SIG-M5 (cell line): Measurements from ENCODE around the gene NACC2.

Experiments
- DNase-seq: peaks from one replicate; lab custom pipeline; 2025; lab: John Stamatoyannopoulos, UW

Gene NACC2

GRCh38 chr9:135992486-135993408, 102.3 kb downstream of the NACC2 start:
- no peak for DNase-seq

DNA sequence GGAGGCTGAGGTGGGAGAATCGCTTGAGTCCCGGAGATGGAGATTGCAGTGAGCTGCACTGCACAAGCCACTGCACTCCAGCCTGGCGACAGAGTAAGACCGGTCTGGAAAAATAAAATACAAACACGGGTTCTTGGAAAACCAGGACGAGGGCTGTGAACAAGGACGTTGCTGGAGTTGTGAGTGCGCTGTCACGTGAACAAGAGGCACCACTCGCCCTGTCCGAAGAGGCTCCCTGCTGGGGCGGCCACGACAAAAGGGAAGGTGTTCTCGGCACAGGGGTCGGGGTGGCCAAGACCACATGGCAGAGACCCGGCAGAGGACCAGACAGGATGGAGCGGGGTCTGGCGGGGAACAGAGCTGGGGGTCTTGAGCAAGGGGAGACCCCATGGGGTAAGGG, 103.3 kb downstream of the NACC2 start:
- DNase-seq, result no peak

DNA sequence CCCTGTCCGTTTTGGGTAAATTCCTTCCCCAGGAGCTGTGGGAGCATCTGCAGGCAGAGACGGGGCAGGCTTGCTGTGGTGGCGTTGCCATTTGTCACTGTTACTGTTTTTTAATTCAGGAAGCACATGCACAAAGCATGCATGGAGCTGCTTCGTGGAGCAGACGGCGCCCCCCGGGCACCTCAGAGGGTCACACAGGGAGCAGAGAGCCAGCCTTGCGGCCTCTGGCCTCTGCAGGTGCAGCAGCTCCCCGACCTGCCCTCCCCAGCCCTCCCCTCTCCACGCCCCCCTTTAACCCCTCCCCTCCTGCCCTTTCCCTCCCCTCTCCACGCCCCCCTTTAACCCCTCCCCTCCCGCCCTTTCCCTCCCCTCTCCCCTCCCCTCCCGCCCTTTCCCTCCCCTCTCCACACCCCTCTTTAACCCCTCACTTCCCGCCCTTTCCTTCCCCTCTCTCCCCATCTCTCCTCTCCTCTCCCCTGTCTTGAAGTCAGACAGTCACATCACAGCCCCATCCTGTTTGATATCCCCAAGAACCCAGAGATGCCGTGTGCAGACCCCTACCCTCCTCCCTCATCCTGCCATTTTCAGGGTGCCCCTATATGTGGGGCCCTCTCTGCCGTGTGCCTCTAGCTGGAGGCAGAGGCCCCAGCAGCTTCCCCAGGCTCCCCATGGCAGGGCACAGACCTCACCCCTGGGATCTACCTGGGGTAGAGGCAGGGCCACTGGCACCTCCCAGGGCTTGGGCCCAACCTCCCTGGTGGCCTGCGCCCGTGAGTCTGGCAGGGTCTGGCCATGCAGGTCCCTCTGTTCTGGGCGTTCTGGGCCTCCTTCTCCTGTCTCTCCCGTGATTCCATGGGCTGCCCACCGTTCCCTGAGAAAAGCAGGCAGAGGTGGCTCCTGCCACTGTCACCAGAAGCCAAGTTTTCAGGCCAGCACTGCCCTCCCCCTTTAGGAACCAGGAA, 104.3 kb downstream of the NACC2 start:
- no peak for DNase-seq

- DNase-seq, result no peak
Observed at GRCh38 chr9:135989722-135990467, 105.2 kb downstream of the NACC2 start.

- DNase-seq, result no peak
Observed at GRCh38 chr9:135989157-135989556, 105.9 kb downstream of the NACC2 start.

GRCh38 chr9:135988493-135988892, 106.6 kb downstream of the NACC2 start:
- DNase-seq, result no peak

GRCh38 chr9:135987838-135988404, 107.2 kb downstream of the NACC2 start:
- DNase-seq, result no peak

GRCh38 chr9:135986605-135987004, 108.5 kb downstream of the NACC2 start:
- no peak for DNase-seq

DNA sequence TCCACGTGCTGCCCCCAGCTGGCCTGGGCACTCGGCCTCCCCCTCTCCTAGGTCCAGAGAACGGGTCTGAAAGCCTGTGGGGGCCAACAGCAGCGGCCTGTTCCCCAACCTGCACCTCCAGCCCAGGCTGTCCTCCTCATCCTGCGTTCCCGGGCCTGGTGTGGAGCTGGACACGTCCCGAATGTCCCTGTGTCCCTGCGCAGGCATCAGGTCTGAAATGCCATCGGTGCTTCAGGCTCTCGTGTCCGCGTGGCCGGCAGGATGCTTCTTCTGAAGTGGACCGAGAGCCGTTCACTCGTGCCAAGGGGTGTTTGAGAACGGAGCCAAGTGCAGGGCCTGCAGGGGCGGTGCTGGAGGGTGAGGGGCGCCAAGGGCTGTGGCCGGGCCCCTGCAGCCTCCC, 109.2 kb downstream of the NACC2 start:
- DNase-seq, result no peak

DNA sequence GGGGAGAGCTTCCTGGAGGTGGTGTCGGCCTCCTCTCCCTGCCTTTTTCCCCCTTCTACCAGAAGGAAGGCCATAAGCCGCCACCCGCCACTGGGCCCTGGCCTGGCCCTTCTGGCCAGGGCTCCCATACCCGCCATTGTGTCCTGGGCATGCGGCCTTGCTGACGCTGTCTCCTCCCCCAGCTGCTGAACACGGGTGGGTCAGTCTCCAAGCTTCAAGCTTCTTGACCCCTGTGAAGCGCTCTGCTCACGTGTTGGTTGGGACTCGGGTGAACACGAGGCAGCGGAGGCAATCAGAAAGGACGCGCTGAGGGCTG, 109.7 kb downstream of the NACC2 start:
- DNase-seq, result no peak

- DNase-seq, result no peak
Observed at GRCh38 chr9:135984072-135984710, 110.9 kb downstream of the NACC2 start.

DNA sequence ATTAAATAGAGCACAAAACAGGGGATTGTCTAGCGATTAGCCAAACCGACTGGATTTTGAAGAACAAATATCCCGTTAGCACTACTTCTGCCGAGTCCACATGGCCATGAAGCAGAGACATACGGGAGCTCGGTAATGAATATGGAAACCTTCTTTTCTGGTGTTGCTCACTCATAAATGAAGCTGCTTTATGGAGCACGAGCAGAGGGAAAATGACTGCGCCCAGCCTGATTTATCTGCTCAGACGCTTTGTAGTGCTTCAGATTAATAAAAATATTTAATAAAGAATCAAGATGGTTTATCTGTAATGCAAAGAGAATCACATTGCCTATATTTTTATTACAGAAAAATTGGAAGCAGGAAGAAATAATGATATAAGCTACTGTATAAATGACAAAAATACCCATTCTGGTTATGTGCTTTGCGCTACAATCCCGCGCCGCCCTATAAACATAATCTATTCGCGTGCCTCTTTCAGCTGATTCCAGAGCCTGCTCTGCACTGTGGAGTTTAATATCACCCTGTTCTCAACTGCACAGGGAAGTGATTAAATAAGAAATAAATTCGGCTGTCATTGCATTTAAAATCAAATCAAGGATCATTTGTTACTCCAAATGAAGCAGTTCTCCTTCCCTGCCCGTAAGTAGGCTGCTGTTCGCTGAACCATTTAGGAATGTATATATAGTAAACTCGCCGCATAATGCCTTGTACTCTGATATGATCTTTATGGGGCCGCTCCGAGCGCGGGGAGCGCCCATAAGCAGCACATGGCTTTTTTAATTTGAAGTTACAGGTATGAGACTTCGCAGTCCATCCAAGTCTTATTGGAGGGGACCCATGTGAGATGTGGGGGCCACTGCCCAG, 111.6 kb downstream of the NACC2 start:
- no peak for DNase-seq

DNA sequence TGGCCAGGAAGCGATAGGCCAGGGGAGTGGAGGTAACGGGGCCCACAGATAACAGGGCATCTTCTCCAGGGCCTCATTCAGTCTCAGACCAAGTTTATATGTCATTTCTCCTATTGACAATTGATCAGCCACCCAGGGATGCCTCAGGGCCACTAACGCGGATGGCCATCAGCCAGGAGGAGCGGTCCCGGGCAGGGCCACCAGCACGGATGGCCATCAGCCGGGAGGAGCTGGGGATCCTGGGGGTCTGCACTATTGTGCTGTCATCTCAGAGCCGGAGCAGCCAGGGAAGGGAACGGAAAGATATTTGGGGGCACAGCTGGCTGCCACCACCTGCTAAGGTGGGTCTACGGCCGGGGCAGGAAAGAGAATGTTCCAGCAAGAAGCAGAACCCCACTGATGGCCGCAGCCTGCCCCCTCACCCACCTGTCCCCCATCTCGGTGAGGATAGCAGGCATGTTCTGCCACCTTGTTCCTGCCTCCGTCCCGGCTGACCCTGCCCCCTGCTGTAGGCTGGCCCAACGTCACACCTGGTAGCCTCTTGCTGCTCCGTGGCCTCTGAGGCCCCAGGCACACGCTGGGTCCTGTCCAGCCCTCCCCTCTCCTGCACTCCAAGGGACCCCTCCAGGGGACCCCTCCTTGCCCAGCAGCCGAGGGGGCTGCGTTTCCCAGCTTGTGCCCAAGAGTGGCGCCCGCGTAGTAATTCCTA, 112.4 kb downstream of the NACC2 start:
- no peak for DNase-seq

- no peak for DNase-seq
Observed at GRCh38 chr9:135980926-135981630, 114.0 kb downstream of the NACC2 start.

GRCh38 chr9:135979547-135980166, 115.4 kb downstream of the NACC2 start:
- no peak for DNase-seq

- DNase-seq, result no peak
Observed at GRCh38 chr9:135978642-135979546, 116.2 kb downstream of the NACC2 start.

DNA sequence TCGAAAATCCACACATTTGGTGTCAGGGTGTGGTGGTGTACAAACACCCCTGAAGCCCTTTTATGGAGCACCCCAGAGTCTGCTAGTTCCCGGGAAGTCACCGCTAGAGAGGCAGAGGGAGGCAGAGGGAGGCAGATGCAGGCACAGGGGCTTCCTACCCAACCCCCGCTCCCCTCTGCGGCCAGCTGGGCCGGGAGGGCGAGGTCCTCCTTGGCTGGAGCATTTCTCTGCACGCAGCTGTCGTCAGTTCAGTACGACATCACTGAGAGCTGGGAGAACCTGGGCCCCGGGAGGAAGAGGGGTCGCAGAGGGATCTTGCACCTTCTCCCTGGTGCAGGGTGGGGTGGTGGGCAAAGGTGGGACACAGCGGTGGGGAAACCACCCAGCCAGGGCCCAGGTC, 118.1 kb downstream of the NACC2 start:
- DNase-seq, result no peak

DNA sequence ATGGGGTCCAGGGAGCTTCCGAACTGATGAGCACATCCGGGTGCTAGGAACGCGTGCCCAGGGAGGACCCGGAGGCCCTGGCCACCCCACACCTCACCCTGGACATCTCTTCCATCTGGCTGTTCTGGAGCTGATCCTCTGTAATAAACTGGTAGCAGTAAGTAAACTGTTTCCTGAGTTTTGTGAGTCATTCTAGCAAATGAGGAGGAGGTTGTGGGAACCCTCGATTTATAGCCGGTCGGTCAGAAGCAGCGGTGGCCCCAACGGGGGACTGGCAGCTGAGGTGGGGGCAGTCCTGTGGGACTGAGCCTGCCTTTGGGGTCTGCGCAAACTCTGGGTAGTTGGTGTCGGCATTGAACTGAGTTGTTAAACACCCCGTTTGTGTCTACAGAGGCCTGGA, 118.6 kb downstream of the NACC2 start:
- no peak for DNase-seq
